ENCODE data around the gene OR2T6.

DNA sequence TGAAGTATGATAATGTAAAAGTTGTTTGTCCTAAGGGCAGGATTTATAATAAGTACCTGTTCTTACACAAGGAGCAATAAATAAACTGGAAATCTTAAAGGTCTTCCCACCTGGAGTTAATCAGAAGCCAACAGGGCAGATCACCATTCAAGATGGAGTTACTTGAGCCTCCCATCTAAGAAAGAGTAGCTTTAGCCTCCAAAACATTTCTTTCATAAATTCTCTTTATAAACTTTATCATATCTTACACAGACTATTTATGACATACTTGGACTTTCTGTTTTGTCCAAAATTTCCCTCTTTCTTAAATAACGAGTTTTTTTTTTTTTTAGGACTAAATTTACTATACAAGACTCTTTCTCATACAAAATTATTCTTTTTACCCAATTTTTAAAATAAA lies 45.8 kb downstream of the OR2T6 start:
- no peak for TF ChIP-seq CTCF (IDR thresholded peaks at IDR 0.05; ENCODE audit: low read depth, low read length)
- TF ChIP-seq EZH2phosphoT487 (IDR thresholded peaks at IDR 0.05; ENCODE audit: low read depth), result no peak

All from OCI-LY3 (cell line).